ENCODE results near the gene CEMIP.

CEMIP gene

GRCh38 chr15:80916056-80916455 is 136.9 kb downstream of the CEMIP start:
- no peak for TF ChIP-seq CTCF (conservative IDR thresholded peaks at IDR 0.05; ENCODE audit: low read length)
- DNase-seq (ENCODE audit: low read depth), result no peak
- H3K4me3 ChIP-seq (ENCODE audit: low read length), result no peak overlapping the region

- no peak for TF ChIP-seq CTCF (conservative IDR thresholded peaks at IDR 0.05; ENCODE audit: low read length)
- H3K4me3 ChIP-seq (ENCODE audit: low read length), result no peak overlapping the region
- no peak for DNase-seq (ENCODE audit: low read depth)
These were observed 139.1 kb downstream of the CEMIP start for GRCh38 chr15:80918196-80918783.

GRCh38 chr15:80920271-80920699 is 141.1 kb downstream of the CEMIP start:
- no peak overlapping the region for H3K4me3 ChIP-seq (ENCODE audit: low read length)
- TF ChIP-seq CTCF (conservative IDR thresholded peaks at IDR 0.05; ENCODE audit: low read length), result no peak
- DNase-seq (ENCODE audit: low read depth), result no peak

- DNase-seq (ENCODE audit: low read depth), result no peak
- TF ChIP-seq CTCF (conservative IDR thresholded peaks at IDR 0.05; ENCODE audit: low read length), result no peak
- H3K4me3 ChIP-seq (ENCODE audit: low read length), result no peak overlapping the region
These were observed 142.7 kb downstream of the CEMIP start for GRCh38 chr15:80921736-80922410.

- no peak overlapping the region for H3K4me3 ChIP-seq (ENCODE audit: low read length)
- no peak for TF ChIP-seq CTCF (conservative IDR thresholded peaks at IDR 0.05; ENCODE audit: low read length)
- DNase-seq (ENCODE audit: low read depth), result no peak
These were observed 144.5 kb downstream of the CEMIP start for GRCh38 chr15:80923668-80924067.

GRCh38 chr15:80924278-80924677 is 145.1 kb downstream of the CEMIP start:
- no peak for TF ChIP-seq CTCF (conservative IDR thresholded peaks at IDR 0.05; ENCODE audit: low read length)
- no peak overlapping the region for H3K4me3 ChIP-seq (ENCODE audit: low read length)
- no peak for DNase-seq (ENCODE audit: low read depth)

- TF ChIP-seq CTCF (conservative IDR thresholded peaks at IDR 0.05; ENCODE audit: low read length), result no peak
- H3K4me3 ChIP-seq (ENCODE audit: low read length), result no peak overlapping the region
- no peak for DNase-seq (ENCODE audit: low read depth)
These were observed 146.5 kb downstream of the CEMIP start for GRCh38 chr15:80925597-80926059.
